ENCODE data around the gene ATP11B. TPM values are rescaled to one million over a fixed set of nuclear protein-coding genes. Genes with fewer than 3 reads are reported as not detected.

ATP11B gene
- total and polyA plus RNA-seq, 10 of the 15 experiments (the other 5 are each of a cell fraction or from before 2014, with no cell fraction given) = 10.3 to 66.9 (median 36.7) TPM

GRCh38 chr3:182947888-182948287 is 154.6 kb downstream of the ATP11B start (continued):
- peak in 2 of 3 experiments; percentile 25 to 26; a peak in 2 of 6 replicates for TF ChIP-seq CTCF (IDR thresholded peaks at IDR 0.05 in 2 of 3, conservative IDR thresholded peaks at IDR 0.05 in 1 of 3; ENCODE audit: control insufficient read depth in 2 of 3, extremely low read depth in 1 of 3, insufficient read depth in 1 of 3, low read depth in 3 of 3, low read length in 3 of 3)
- no peak for TF ChIP-seq ZNF592 (IDR thresholded peaks at IDR 0.05)
- no peak for TF ChIP-seq IKZF1 (conservative IDR thresholded peaks at IDR 0.05)
- no peak for TF ChIP-seq RELA (IDR thresholded peaks at IDR 0.05; ENCODE audit: borderline replicate concordance, partially characterized antibody)

- 99% methylated on average over 5 of the region's 5 CpGs for WGBS (ENCODE audit: insufficient coverage, insufficient replicate concordance, low lambda C conversion rate, missing lambda C conversion rate)
- intact Hi-C loops (cut with micrococcal nuclease; ENCODE audit: unreplicated experiment) = no loop called here
- TF ChIP-seq PML (IDR thresholded peaks at IDR 0.05; ENCODE audit: low read length) = no peak
- no peak for TF ChIP-seq TARDBP (IDR thresholded peaks at IDR 0.05; ENCODE audit: borderline replicate concordance)
- no peak for TF ChIP-seq ATF7 (IDR thresholded peaks at IDR 0.05; ENCODE audit: low read depth)
- no peak for TF ChIP-seq ZNF592 (IDR thresholded peaks at IDR 0.05)
- TF ChIP-seq ETV6 (conservative IDR thresholded peaks at IDR 0.05 in 1 of 2, IDR thresholded peaks at IDR 0.05 in 1 of 2; ENCODE audit: borderline replicate concordance in 1 of 2, low read depth in 1 of 2) = no peak
- no peak for TF ChIP-seq DPF2 (IDR thresholded peaks at IDR 0.05)
- no peak for TF ChIP-seq TBL1XR1 (IDR thresholded peaks at IDR 0.05; ENCODE audit: low read depth, low read length)
Observed at GRCh38 chr3:182948305-182948704, 155.0 kb downstream of the ATP11B start.

More at GRCh38 chr3:182948305-182948704, 155.0 kb downstream of the ATP11B start:
- CTCF ChIA-PET = no interaction called here
- H3K27ac ChIP-seq (ENCODE audit: control insufficient read depth, insufficient read depth) = no peak overlapping the region
- H3K36me3 ChIP-seq (ENCODE audit: control insufficient read depth in 2 of 2, insufficient read depth in 2 of 2, low read length in 1 of 2) = peaks cover 0 to 5% of the 10 kb centered on the region in 2 experiments; a peak in 2 of 4 replicates
- H3K4me2 ChIP-seq (ENCODE audit: control insufficient read depth, insufficient read depth) = no peak overlapping the region
- POLR2A ChIA-PET = no interaction called here
- BruUV-seq (replicated peaks) = no TSS peak
- H2AFZ ChIP-seq (ENCODE audit: control insufficient read depth, low read depth, low read length) = no peak overlapping the region
- H3K9me3 ChIP-seq (replicated peaks; ENCODE audit: control insufficient read depth, insufficient read depth, low read length) = no peaks in the 10 kb centered on the region
- H3K27me3 ChIP-seq (replicated peaks in 1 of 2; ENCODE audit: control insufficient read depth in 2 of 2, insufficient read depth in 2 of 2, low read length in 1 of 2) = no peaks in the 10 kb centered on the region
- no peaks in the 10 kb centered on the region for H3K4me1 ChIP-seq (ENCODE audit: control insufficient read depth, insufficient read depth, low read length)
- SMC1A ChIA-PET (ENCODE audit: uncharacterized antibody, unreplicated experiment) = interaction anchor here (1.0 to 2.0 kb wide), 3 partner anchors 12 to 32 kb away, joined by 3 to 5 read pairs (median 4); no protein-coding TSS in a partner anchor
- RAD21 ChIA-PET (ENCODE audit: unreplicated experiment) = no interaction called here
- H3K9ac ChIP-seq (ENCODE audit: control insufficient read depth, insufficient read depth, low read length) = no peak overlapping the region
- no peaks in the 10 kb centered on the region for H3K79me2 ChIP-seq (ENCODE audit: control insufficient read depth, insufficient read depth, low read length)
- no peak for FAIRE-seq
- H4K20me1 ChIP-seq (ENCODE audit: control insufficient read depth, insufficient read depth) = no peaks in the 10 kb centered on the region
- DNase-seq (ENCODE audit: low read depth, low spot score) = no peak
- ATAC-seq = no peak; the same call in 2 of the 3 replicates
- in situ Hi-C loops (cut with MboI) = no loop called here
- no peak overlapping the region for H3K4me3 ChIP-seq
